ENCODE measurements around the gene LRRC8B.

DNA sequence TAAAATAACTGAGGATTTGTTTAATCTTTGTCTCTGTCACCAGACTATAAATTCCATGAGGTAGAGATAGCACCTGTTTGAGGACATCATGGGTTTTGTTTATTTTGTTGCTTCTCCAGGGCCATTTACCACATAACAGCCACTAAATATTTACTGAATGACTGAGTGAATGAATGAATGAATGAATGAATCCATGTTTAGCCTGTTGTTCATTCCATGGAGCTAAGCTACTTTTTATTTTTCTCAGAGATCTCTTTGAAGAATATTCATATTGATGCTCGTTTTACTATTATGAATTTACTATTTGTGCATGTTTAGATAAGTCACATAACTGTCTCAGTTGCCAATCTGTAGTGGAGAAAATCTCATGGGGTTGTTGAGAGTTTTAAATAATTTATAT, 17.7 kb downstream of the LRRC8B start:
- TF ChIP-seq, protein P1, sequence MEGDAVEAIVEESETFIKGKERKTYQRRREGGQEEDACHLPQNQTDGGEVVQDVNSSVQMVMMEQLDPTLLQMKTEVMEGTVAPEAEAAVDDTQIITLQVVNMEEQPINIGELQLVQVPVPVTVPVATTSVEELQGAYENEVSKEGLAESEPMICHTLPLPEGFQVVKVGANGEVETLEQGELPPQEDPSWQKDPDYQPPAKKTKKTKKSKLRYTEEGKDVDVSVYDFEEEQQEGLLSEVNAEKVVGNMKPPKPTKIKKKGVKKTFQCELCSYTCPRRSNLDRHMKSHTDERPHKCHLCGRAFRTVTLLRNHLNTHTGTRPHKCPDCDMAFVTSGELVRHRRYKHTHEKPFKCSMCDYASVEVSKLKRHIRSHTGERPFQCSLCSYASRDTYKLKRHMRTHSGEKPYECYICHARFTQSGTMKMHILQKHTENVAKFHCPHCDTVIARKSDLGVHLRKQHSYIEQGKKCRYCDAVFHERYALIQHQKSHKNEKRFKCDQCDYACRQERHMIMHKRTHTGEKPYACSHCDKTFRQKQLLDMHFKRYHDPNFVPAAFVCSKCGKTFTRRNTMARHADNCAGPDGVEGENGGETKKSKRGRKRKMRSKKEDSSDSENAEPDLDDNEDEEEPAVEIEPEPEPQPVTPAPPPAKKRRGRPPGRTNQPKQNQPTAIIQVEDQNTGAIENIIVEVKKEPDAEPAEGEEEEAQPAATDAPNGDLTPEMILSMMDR (optimal IDR thresholded peaks at IDR 0.05 in 1 of 3, IDR thresholded peaks at IDR 0.05 in 1 of 3, conservative IDR thresholded peaks at IDR 0.05 in 1 of 3; ENCODE audit: extremely low read depth in 1 of 3, insufficient read depth in 2 of 3, low read length in 3 of 3), result no peak
- no peak for TF ChIP-seq EZH2 (IDR thresholded peaks at IDR 0.05; ENCODE audit: low read length)
